22Rv1 (cell line): ENCODE data around the gene COL5A1.
A peak's percentile ranks its signal among the peaks of the same experiment; 100 is the strongest.

Source experiments
- H3K27ac ChIP-seq: fragments of 450-650 bp; 2 replicates; pipeline ENCODE4 v1.5.1; 2017
- CTCF ChIP-seq: fragments of 450-650 bp; IDR thresholded peaks from 2 replicates; pipeline ENCODE4 v1.5.1; 2017; ENCODE audit warnings: mild to moderate bottlenecking
- ZFX ChIP-seq: fragments of 450-650 bp; IDR thresholded peaks from 2 replicates; pipeline ENCODE4 v1.6.1; 2017; ENCODE audit warnings: antibody characterized with exemption, borderline replicate concordance

COL5A1 gene

GRCh38 chr9:134863941-134864820, 222.6 kb downstream of the COL5A1 start:
- H3K27ac ChIP-seq: 0 out of 2 replicates have a peak overlapping the region, but pooled peaks have one; percentile 3
- TF ChIP-seq CTCF: no peak
- TF ChIP-seq ZFX: no peak

- TF ChIP-seq ZFX: no peak
- TF ChIP-seq CTCF: no peak
- H3K27ac ChIP-seq: no peak overlapping the region
Measured at GRCh38 chr9:134864821-134865190, 223.2 kb downstream of the COL5A1 start.

GRCh38 chr9:134867917-134868750, 226.5 kb downstream of the COL5A1 start:
- TF ChIP-seq ZFX (no peak), CTCF (no peak)
- no peak overlapping the region for H3K27ac ChIP-seq

- no peak for TF ChIP-seq ZFX
- no peak for TF ChIP-seq CTCF
- no peak overlapping the region for H3K27ac ChIP-seq
Measured at GRCh38 chr9:134868751-134869553, 227.3 kb downstream of the COL5A1 start.

- TF ChIP-seq ZFX (no peak), CTCF (no peak)
- H3K27ac ChIP-seq: no peak overlapping the region
Measured at GRCh38 chr9:134869554-134870300, 228.1 kb downstream of the COL5A1 start.

GRCh38 chr9:134870301-134870694, 228.7 kb downstream of the COL5A1 start:
- no peak overlapping the region for H3K27ac ChIP-seq
- TF ChIP-seq ZFX (no peak), CTCF (no peak)
